A375 (cell line): ENCODE results near the gene C1orf52. TPM values are rescaled to one million over a fixed set of nuclear protein-coding genes. Genes with fewer than 3 reads are reported as not detected.

Source experiments
- small RNA-seq: library from RNA; depleted of rRNA; stranded (forward); fragments of <200 nt; gene quantifications from one replicate; pipeline ENCODE3, GENCODE V24; 2014
- total RNA-seq: library from RNA; depleted of rRNA; stranded (reverse); fragments of >200 nt; shearing (Covaris generic); gene quantifications from 2 replicates; pipeline ENCODE4 v1.2.3, GENCODE V29; 2014; rRNA removed

C1orf52 gene
- 25.4 and 27.3 TPM in 2 replicates for total RNA-seq

DNA sequence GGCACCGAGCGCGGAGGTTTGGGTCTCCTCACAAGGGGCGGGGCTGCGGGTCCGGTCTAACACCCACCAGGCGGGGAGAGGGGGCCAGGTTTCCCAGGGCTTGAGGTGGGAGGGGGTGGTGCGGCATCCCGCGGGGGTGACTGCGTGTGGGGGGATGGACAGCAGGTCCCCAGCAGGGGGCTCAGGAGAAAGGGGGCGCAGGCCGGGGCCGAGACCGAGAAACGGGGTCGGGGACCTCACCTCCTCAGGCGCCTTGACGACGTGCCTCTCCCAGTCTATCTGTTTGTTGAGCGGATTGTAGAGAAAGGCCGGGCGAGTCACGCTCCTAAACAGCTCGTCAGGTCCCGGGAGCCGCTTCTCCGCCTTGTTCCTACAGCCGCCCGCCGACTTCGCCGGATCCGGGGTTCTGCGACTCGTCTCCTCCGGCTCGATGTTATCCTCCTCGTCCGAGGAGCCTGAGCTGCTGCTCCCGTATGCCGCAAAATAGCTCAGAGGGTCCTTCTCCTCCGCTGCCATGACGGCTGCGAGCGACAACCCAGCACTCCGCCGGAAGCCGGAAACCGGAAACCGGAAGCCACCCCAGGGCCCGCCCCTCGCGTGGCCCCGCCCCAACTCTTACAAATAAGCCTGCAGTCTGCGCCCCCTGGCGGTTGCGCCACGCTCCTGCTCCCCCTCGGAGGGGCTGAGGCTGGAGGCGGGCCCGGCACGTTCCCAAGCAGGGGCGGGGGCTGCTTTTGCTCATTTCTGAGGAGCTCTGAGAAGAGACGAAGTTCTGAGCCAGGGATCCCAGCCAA, at the start of gene C1orf52:
C1orf52 (minus strand) TSS at position 545 of the 794 bp plus-strand sequence; CDS start at position 516, 29 bp downstream.

GRCh38 chr1:85276215-85276977, 16.9 kb upstream of the C1orf52 start, which contains the start of gene BCL10:
Gene BCL10 (minus strand): TSS chr1:85276632. CDS start chr1:85276352, 280 bp downstream.

DNA sequence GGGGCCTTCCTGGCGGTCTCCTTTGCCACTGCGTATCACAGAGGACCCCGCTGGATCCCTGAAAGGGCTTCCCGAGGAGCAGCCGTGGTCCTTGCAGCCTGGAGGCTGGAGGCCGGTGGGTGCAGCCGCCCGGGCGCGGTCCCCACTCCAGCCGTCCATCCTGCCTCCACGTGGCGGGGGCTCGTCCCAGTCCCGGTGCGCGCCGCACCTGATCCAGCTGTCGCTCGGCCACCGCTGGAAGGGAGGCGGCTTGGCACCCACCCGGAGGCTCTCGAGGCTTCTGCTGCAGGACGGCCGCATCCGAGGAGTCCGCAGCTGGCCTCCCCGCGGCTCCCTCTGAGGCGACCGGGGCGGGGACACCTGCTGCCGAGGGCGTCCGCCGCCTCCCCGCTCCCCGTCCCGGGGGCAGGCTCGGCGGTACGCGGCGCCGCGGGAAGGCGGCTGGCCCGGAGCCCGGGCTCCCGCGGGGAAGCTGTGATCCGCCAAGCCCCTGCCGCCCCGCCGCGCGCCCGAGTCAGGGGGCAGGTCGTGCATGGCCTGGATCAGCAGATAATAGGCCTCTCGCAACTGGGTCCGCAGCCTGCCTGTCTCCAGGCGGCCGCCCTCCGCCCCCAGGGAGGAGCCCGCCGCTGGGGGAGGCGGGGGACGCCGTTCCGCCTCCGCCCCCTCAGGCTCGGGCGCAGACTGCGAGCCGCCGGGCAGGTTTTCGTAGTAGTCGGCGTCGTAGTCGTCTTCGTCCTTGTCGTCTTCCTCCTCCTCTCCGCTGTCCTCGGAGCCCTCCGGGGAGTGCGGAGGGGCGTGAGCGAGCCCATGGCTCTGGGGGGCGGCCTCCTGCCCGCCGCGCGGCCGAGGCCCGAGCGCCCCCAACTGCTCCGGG, 58.8 kb downstream of the C1orf52 start, which contains the start of gene SYDE2:
SYDE2 (minus strand) TSS at position 554 of the 877 bp plus-strand sequence; CDS start at position 534, 20 bp downstream.

Small RNA genes lying within 50 kb of the gene (small RNA-seq; reads per million reads assigned to genes)
- not detected for gene RF00019

Other genes with a start within 250 kb of the C1orf52 start
- gene MCOLN3, start 211.2 kb downstream of the C1orf52 start, total RNA-seq = 2.6 and 2.7 TPM in 2 replicates
- gene SYDE2, start 58.6 kb downstream of the C1orf52 start, total RNA-seq = 2.0 and 2.5 TPM in 2 replicates
- 7.5 and 11.2 TPM in 2 replicates for gene BCL10, start 17.0 kb upstream of the C1orf52 start, total RNA-seq
- 8.9 and 11.8 TPM in 2 replicates for gene DDAH1, start 205.5 kb upstream of the C1orf52 start, total RNA-seq